HG03558 (cell line): Measurements from ENCODE around the gene MAGEB4.
"Not testable (repeated sequence)": the region's sequence is repeated elsewhere in the genome, so short reads cannot be mapped to it uniquely, and the experiment has no call there.

Source experiments
- ATAC-seq: cut with Tn5 transposase; IDR thresholded peaks from one replicate; pipeline ENCODE4 v1.9.1; 2021; ENCODE audit warnings: moderate number of reproducible peaks; ENCODE audit not compliant: unreplicated experiment; ENCODE audit errors: extremely low read depth

Gene MAGEB4, protein sequence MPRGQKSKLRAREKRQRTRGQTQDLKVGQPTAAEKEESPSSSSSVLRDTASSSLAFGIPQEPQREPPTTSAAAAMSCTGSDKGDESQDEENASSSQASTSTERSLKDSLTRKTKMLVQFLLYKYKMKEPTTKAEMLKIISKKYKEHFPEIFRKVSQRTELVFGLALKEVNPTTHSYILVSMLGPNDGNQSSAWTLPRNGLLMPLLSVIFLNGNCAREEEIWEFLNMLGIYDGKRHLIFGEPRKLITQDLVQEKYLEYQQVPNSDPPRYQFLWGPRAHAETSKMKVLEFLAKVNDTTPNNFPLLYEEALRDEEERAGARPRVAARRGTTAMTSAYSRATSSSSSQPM

DNA sequence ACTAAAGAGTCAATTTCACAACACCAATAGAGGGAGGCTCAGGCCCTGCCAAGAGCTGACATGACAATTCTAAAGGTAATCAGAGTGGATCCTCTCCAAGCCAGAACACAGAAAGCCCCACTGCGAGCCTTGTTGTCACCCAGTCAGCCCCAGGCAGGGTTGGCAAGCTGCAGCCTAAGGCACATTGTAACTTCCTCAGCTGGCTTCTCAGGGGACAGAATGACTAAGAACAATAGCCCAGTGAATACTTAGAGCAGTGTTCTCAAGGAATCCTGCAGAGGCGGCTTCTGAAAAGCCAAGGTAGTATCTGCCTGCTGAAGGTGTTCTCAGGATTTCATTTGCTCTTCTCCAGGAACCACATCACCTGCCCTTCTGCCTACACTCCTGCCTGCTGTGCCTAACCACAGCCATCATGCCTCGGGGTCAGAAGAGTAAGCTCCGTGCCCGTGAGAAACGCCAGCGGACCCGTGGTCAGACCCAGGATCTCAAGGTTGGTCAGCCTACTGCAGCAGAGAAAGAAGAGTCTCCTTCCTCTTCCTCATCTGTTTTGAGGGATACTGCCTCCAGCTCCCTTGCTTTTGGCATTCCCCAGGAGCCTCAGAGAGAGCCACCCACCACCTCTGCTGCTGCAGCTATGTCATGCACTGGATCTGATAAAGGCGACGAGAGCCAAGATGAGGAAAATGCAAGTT is at the start of gene MAGEB4:
Gene MAGEB4 (plus strand): TSS at position 277 of the 692 bp plus-strand sequence. CDS start 136 bp downstream, at position 413.
- ATAC-seq = no peak

DNA sequence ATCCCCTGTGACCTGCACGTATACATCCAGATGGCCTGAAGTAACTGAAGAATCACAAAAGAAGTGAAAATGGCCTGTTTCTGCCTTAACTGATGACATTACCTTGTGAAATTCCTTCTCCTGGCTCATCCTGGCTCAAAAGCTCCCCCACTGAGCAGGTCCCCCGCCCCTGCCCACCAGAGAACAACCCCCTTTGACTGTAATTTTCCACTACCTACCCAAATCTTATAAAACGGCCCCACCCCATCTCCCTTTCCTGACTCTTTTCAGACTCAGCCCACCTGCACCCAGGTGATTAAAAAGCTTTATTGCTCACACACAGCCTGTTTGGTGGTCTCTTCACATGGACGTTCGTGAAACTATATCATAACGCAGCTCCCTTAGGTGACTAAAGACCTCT is 47.9 kb upstream of the MAGEB4 start:
- not testable (repeated sequence) for ATAC-seq

DNA sequence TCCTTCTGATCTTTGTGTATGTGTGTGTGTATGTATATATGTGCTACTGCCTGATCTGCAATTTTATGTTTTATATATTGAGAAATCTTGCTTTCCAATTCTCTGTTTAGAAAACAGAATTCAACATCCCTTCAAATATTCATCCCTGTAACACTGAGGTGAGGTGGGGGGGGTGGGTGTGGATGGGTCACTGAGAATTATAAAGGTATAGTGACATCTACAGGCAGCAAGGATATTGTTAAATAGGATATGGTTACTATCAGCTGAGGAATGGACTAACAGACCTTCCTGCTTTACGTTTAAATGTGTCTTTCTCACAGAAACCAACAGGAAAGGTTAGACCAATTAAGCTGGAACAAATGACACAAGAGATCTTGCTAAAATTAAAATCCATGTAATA is 45.5 kb upstream of the MAGEB4 start:
- ATAC-seq = no peak

DNA sequence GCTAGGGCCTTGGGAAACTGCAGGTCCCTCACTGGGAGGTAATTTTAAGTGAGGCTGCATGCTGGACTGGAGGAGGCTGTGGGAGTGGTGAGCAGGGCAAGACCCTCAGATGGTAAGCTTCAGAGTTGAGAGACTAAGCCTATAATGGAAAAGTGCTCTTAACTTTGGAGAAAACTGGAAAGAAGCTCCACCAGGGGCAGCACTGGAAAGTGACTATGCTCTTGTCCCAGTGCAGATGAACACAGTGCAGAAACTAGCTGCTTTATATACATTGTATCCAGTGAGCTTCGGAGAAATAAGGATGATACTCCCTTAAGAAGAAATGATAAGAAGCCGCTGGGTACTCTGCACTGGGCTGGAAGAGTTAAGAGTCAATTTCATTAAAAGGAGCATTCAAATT is 29.6 kb upstream of the MAGEB4 start:
- ATAC-seq = no peak

DNA sequence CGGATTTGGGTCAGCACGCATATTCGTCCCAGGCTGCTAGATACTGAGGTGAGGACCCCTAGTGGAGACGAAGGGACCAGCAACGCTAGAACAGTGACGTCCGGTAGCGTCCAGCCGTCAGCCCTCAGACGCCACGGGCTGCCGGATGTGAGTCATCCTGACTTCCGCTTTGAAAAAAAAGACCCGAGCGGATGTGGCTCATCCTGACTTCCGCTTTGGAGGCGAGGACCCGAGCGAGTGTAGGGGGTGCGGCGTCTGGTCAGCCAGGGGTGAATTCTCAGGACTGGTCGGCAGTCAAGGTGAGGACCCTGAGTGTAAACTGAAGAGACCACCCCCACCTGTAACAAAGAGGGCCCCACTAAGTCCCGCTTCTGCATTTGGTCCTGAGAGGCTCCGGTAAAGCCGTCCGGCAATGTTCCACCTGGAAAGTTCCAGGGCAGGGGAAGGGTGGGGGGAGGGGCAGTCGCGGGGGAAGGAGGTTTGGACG is 26.4 kb upstream of the MAGEB4 start, which contains the start of gene MAGEB2:
Gene MAGEB2 (plus strand): TSS at position 207 of the 487 bp plus-strand sequence. CDS start 3,018 bp downstream, outside the sequence.
- ATAC-seq = no peak

DNA sequence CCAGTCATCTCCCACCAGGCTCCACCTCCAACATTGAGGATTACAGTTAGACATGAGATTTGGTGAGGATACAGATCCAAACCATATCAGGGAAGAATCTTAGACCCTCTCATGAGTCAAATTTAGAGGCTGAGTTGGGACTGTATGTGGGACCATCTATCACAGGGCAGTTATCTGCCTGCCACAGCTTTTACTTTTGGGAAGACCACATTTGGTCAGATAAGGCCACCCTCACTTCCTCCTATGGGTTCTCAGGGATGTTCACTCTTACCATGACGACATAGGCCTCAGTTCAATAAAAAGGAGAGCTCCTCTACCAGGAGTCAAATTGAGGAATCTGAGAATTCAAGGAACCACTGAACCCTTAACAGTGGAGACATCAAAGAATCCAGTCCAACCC is 24.3 kb upstream of the MAGEB4 start:
- ATAC-seq = no peak

DNA sequence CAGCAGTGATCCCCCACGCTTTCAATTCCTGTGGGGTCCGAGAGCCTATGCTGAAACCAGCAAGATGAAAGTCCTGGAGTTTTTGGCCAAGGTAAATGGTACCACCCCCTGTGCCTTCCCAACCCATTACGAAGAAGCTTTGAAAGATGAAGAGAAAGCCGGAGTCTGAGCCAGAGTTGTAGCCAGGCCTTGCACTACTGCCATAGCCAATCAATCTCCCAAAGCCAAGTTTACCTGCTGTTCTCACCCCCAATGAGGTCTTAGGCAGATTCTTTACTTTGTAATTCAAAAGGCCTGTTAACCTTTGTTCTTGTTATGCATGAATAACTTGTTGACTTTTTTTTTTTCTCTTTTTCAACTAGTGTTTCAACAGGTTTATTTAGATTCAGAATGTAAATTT is 22.4 kb upstream of the MAGEB4 start:
- ATAC-seq = no peak

DNA sequence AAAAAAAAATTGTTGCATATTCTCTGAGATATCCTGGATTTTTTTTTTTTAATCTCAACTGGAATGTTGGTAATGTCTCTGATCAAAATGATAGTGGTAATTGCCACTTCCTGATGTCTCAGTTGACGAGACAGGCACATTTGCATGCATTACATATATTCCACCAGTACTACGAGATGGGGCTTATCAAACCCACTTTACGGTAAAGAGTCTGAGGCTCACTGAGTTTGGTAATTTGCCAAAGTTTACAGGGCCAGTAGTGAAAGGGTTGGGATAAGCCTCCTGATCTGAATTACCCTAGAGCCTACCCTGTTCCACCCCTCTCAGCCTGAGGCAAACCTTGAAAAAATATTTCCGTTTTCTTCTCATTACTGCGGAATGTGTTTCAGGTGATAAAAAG is 21.1 kb upstream of the MAGEB4 start:
- no peak for ATAC-seq

DNA sequence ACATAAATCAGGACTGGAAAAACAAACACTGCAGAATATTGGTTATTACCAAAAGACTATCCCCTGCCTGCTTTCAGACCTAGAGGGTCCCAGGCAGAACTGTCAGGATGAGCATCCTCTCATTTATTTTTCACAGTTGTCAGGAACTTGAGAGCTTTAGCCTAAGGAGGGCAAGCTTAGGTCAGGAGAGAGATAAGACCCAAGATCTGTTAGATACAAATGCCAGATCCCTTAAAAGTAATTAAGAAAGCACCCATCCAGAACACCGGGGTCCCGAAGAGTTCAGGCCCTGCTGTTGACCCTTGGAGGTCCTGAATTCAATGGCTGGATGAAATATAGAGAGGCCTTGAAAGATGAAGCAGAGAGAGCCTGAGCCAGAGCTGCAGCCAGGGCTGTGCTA is 17.3 kb upstream of the MAGEB4 start:
- ATAC-seq = no peak

DNA sequence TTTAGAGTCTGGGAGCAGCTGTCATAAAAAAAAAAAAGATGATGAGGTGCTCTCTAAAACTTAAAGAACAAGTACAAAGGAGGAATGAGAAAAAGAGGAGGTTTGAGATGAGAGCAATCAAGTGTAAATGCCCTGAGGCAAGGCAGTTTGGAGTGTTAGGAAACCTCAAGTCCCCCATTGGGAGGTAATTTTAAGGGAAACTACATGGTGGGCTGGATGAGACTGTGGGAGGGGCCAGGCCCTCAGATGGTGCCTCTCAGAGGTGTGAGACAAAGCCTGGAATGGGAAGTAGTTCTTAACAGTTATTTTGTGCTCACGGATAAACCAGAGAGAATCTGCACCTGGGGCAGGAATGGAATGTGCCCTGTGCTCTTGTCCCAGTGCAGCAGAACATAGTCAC is 13.3 kb upstream of the MAGEB4 start:
- no peak for ATAC-seq

DNA sequence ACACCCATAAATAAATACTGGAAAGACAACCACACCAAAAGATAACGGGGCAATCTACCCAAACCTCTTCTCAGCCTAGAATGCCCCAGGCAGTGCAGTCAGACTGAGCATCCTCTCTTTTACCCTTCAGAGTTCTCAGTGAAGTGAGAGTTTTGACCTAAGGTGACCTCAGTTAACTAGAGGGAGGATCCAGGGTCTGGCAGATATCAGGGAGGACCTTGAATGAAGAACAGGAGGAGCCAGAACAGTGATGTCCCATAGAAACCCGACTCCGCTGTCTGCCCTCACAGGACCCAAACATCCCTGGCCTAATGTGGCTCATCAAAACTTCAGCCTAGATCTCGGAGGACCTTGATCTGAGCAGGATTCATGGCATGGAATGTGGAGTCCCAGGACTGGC is 11.4 kb upstream of the MAGEB4 start, which contains the start of gene MAGEB3:
Gene MAGEB3 (plus strand): TSS at position 263 of the 400 bp plus-strand sequence. CDS start 5,268 bp downstream, outside the sequence.
- no peak for ATAC-seq

DNA sequence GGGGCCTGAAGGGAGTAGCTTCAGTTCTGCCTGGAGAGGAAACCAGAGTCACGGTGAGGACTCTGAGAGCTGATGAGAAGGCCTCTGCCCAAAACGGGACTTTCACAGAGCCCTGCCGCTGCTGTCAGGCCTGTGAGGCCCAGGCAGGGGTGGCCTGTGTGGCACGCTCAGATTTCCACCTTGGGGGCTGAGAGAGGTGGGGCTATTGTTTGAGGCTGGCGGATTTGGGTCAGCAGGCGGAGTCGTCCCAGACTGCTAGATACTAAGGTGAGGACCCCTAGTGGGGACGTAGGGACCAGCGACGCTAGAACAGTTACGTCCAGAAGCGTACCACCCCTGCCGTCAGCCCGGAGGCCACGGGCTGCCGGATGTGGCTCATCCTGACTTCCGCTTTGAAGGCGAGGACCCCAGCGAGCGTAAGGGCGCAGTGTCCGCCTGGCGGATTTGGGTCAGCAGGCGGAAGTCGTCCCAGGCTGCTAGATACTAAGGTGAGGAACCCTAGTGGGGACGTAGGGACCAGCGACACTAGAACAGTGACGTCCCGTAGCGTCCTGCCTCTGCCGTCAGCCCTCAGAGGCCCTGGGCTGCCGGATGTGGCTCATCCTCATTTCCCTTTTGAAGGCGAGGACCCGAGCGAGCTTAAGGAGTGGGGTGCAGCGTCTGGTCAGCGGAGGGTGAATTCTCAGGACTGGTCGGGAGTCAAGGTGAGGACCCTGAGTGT is 5.1 kb downstream of the MAGEB4 start, which contains the start of gene MAGEB1:
Gene MAGEB1 (plus strand): TSS at position 378 of the 721 bp plus-strand sequence. CDS start 3,348 bp downstream, outside the sequence.
- ATAC-seq = no peak

DNA sequence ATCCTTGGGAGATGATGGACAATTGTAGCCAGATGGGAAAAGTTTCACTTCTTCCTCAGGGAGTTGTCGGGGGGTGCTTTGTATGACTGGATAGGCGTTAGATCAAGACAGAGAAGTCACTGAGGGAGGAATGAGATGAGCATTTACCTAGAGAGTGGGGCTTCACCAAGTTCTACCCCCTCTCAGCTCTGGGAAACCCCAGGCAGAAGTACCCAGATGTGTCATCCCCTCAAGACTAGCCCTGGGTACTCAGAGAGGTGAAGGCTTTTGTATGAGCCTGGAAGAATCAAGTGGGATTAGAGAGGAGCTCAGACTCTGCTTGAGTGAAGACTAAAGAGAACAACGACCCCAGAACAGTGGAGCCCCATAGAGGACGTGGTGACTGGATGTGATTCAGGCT is 7.1 kb downstream of the MAGEB4 start:
- ATAC-seq = peak; percentile 61

DNA sequence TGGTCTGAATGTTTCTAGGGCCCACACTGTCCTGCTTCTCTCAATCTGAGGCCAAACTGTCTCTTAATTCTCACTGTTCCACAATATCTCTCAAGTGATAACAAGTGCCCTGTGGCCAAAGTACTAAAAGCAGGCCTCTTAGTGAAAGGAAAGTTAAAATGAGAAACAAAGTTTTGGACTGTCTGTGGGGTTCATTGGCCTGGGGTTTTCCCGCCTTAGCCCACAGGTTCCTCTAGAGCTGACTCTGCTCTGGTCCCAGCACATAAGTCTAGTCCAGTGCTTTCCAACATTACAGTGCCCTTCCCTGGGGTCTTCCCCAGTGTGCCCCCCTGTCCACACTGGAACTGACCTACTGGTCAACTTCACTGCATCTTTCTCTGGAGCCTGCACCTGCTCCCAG is 11.5 kb downstream of the MAGEB4 start:
- ATAC-seq = peak; percentile 62

DNA sequence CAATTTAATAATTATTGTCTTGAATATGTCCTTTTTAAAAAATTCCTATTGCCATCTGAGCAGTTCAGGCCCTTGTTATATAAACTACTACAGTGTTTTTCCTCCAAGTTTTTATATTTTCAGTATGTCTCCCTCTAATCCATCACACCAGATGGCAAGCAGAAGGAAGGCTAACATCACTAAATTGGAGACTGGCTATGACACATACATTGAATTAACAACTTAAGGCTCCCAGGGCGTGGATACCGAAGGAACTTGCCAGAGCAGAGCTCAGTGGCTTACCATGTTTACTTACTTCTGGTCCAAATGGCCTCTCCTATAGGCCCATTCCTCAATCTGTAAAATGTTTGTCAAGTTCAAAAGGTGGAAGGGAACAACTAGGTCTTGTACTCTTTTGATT is 18.1 kb downstream of the MAGEB4 start:
- ATAC-seq = no peak

DNA sequence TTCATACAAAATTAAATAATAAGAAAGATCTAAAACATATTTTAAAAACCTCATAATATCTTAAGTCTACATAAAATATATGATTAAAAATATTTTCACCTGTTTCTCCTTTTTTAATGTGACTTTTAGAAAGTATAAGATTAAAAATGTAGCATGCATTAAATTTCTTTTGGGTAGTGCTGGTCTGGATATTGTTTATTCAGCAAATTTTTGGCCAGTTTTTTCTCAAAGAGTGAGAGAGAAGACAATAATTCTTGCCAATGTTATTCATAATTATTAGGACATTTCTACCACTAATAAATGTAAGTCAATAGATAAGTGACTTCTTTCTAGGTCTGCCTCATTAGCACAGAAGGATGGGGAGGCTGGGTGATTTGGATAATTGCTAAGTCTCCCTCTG is 19.2 kb downstream of the MAGEB4 start:
- no peak for ATAC-seq

DNA sequence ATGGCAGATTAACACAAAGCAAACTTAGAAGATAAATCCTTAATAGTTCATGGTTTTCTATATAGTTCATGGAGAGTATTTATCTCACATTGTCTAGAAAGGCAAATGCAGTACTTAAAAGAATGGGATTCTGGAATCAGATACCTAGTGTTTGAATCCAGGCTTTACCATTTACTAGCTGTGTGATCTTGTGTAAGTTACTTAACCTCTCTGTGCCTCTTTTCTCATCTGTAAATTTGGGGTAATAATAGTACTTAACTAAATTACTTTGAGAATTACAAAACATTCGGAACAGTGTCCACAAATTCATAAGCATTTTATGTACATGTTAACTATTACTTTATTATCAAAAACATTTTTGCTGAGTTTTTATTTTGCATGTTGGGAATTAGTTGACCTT is 21.0 kb downstream of the MAGEB4 start:
- no peak for ATAC-seq

DNA sequence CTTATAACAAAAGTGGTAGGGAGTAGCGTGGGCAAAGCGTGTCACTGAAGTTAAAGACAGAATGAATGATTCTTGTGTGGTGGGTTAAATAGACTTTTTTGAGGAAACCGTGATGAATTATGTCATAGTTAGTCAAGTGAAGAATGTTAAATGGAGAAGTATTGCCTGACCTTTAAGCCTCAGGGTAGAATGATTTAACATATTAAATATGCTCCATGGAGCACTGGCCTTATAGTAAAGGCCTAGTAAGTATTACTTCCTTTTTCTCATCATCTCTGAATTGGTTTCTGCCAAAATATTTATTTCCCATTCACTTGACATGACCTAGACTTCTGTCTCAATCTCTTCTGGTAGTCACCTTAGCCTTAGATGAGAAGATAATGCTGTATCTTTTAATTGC is 28.8 kb downstream of the MAGEB4 start:
- no peak for ATAC-seq

DNA sequence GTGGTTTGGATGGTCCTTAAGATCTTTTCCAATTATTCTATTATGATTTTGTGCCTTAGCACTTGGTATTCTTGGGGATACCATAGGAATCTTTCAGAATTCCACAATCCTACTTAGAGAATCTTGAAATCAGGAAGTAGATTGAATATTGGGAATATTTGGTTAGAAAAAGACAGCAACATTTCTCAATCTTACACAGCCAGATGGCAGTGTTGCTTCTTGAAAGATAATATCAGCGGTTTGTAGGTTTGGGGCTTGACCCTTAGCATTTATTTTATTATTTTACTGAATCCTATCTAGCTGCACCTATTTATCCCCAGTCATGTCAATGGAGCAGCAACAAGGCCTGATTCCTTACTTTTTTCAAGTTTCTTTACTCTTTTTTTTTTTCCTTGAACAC is 33.7 kb downstream of the MAGEB4 start:
- ATAC-seq = no peak

DNA sequence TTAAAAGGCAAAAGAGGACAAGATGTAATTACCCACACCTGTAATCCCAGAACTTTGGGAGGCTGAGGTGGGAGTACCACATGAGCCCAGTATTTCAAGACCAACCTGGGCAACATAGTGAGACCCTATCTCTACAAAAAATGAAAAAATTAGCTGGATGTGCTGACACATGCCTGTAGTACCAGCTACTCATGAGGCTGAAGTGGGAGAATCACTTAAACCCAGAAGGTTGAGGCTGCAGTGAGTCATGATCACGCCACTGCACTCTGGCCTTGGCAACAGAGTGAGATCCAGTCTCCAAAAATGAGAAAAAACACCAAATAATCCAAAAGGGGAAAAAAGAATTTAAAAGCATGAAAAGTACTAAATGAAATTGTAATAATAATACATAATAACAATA is 36.6 kb downstream of the MAGEB4 start:
- no peak for ATAC-seq

DNA sequence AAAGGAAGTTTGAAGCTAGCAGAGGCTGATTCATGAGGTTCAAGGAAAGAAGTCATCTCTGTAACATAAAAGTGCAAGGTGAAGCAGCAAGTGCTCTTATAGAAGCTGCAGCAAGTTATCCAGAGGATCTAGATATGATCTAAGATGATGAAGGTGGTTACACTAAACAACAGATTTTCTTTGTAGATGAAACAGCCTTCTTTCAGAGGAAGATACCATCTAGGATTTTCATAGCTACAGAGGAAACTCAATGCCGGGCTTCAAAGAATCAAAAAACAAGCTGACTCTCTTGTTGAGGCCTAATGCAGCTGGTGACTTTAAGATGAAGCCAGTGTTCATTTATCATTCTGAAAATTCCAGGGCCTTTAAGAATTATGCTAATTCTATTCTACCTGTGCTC is 38.6 kb downstream of the MAGEB4 start:
- ATAC-seq = no peak
